GM18520 (cell line): ENCODE measurements around the gene SCLY.
"Not testable (repeated sequence)": the region's sequence is repeated elsewhere in the genome, so short reads cannot be mapped to it uniquely, and the experiment has no call there.

Experiments used
- ATAC-seq: cut with Tn5 transposase; IDR thresholded peaks from one replicate; pipeline ENCODE4 v1.9.1; 2021; ENCODE audit not compliant: unreplicated experiment

Gene SCLY

DNA sequence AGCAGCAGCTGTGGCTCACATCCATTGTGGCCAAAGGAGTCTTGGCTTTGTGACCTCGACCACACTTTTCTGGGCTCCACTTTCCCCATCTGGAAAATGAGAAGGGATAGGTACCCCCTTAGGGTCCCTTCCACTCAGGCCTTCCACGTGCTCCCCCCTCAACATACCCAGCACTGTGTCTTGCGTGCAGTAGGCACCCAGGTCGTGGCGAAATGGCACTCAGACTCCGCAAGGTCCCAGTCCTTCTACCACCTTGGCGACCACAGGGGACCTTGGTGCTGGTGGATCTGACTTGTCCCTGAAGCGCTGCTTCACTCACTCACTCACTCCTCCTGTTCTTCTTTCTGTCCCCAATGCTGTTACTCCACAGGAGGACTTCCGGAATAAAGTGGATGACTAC, 19.9 kb upstream of the SCLY start:
- ATAC-seq, result no peak

DNA sequence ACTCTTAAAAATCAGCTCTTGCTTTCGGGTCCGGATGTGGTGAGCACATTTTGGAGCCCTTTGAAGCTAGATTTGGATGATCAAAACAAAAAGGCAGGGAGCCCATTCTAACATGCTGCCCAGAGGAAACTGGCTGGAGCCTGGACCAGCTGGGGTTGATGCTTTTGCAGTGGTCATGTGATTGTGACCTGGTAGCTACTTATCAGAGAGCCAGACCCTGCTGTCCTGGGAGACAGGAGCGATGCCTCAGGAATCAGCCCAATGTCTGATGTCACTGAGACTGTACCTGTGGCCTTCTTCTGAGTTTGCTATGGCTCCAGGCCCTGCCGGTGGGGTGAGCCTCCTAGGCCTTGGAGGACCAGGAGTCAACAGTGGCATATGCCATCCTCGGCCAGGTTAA, 18.7 kb upstream of the SCLY start:
- ATAC-seq, result no peak

DNA sequence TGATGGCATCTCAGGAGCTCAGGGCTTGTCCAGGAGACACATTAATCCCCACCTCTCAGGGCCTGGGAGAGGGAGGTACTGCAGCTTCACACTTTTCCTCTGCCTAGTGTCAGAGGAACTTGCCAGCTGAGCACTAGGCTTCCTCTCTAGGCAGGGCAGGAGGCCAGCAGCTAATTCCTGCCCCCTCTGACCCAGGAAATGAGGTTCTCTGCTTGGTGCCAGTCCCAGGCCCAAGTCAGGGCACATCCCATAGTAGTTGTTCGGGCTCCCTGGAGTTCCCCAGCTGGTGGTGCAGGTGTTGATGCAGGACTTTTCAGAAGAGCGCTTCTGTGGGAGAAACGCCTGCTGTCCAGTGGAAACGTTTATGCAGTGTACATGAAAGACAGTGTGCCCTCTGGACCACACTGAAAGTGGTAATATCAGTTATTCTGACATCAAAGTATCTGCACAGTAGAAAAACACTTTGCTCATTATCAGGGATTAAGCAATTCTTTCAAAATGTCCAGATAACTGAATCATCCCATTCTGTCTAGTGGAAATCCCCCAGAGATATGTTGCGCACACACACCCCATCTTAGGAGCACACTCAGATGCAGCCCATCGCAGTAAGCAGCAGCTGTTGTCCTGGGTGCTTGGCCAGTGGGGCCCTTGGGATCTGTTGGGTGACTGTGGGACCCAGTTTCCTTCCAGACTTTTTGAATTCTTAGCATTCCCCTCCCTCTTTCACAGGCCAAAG, 17.8 kb upstream of the SCLY start:
- no peak for ATAC-seq

DNA sequence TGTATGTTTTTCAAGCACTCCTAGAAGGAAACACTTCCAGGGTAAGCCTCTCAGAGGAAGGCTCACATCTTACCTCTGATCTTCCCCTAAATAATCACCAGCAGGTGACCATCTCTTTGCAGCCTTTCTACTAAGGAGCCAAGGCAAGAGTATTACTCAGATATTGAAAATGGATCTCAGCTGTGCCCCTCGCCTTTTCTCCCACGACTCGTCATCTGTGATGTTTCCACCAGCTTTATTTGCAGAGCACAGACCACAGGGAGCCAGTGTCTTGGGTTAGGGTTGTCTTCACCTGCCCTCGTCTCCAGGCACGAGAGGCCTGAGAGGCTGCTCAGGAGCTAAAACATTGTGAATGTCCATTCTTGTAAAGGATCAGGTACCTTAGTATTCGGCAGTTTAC, 16.9 kb upstream of the SCLY start:
- no peak for ATAC-seq

DNA sequence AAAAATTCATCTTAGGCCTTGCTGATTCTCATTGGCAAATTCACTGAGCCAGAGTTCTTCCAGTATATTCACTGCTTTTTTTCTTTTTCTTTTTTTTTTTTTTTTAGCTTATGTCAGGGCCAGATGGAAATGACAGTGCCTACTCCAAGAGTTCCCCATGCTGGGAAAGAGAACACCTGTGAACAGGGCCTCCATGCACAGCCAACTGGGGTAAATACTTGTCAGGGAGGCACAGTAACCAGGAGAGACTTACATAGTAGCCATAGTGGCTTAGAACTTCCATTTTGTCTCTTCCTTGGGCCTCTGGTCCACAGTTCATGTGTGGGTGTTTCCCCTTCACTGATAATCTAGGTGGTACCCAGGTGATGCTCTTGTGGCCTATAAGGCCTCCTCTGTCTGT, 15.2 kb upstream of the SCLY start:
- no peak for ATAC-seq

DNA sequence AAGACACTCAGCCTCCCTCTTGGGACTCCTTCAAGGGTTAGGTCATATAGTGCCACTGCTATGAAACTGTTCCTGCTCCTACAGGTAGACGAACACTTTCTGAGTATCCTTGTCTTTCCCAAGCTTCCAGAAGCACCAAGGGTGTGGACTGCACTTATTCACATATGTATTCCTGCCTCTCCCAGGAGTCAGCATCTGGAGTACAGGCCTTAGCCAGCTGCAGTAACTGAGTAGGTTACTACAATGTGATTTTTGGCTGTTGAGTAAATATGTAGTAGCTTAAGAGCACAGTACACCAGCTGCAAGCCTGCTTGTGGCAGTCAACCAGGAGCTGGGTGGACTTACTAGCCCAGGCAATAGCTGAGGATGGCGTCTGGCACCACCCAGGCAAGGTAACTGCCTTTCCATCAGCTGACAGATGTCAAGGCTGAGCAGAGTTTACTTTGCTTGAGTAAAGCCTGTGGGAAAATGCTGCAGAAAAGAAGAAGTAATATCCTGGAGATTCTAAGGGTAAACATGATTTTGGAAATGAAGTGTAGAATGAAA, 14.0 kb upstream of the SCLY start:
- ATAC-seq, result no peak

DNA sequence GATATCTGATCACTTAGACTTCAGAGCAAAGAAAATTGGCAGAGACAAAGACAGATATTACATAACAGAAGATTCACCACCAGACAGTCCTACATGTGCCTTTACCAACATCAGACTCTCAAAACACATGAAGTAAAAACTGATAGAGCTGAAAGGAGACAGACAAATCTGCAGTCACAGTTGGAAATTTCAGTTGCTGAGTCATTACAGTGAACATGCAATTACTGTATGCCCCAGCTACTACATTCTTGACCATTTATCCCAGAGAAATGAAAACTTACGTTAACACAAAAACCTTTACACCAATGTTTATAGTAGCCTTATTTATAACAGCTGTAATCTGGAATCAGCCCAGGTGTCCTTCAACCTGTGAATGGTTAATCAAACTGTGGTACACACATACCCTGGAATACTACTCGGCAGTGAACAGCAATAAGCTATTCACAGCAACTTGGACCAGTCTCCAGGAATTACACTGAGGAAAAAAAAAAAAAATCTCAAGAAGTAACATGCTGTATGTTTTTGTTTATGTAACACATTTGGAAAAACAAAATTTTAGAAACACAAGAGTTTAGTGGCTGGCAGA, 7.5 kb upstream of the SCLY start:
- ATAC-seq, result no peak

DNA sequence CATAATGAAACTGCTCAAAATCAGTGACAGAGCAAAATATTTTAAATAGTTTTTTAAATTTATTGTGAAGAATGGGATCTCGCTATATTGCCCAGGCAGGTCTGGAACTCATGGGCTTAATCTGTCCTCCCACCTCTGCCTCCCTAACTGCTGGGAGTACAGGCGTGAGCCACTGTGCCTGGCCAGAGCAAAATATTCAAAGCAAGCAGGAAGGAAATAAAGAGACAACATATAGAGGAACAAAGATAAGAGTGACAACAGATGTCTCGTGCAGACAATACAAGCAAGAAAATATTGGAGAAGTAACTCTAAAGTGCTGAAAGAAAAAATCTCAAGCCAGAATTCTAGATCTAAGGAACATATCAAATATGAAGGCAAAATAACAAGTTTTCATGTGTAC, 5.0 kb upstream of the SCLY start:
- ATAC-seq, result no peak

DNA sequence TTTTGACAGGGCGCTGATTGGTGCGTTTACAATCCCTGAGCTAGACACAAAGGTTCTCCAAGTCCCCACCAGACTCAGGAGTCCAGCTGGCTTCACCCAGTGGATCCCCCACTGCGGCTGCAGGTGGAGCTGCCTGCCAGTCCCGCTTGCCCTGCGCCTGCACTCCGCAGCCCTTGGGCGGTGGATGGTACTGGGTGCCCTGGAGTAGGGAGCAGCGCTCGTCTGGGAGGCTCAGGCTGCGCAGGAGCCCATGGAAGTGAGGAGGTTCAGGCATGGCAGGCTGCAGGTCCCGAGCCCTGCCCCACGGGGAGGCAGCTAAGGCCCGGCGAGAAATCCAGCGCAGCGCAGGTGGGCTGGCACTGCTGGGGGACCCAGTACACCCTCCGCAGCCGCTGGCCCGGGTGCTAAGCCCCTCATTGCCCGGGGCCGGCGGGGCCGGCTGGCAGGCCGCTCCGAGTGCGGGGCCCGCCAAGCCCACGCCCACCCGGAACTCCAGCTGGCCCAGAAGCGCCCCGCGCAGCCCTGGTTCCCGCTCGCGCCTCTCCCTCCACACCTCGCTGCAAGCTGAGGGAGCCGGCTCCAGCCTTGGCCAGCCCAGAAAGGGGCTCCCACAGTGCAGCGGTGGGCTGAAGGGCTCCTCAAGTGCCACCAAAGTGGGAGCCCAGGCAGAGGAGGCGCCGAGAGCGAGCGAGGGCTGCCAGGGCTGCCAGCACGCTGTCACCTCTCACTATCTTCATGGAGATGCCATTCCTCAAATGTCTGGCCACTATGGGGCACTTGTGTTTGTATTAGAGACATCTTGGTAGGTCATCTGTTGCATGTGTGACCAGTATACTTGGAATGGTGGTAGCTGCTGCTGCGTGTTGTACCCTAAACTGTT, 2.9 kb upstream of the SCLY start:
- not testable (repeated sequence) for ATAC-seq

DNA sequence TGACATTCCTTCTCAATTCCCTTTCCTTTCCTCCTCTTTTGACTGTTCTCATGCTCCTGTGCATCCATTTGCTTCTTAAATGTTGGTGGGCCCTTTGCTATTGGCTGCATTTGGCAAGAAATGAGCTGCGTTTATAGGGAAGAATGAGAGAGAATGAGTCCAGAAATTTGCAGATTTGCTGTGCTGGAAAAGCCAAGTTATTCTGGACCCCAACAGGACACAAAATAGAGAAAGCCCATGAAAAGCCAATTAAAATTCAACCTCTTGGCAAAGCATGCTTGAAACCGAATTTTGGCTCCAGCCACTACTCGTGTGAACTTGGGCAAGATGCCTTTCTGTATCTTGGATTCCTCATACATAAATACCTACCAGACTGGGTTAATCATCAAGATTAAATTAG, 1.3 kb upstream of the SCLY start:
- ATAC-seq, result no peak

DNA sequence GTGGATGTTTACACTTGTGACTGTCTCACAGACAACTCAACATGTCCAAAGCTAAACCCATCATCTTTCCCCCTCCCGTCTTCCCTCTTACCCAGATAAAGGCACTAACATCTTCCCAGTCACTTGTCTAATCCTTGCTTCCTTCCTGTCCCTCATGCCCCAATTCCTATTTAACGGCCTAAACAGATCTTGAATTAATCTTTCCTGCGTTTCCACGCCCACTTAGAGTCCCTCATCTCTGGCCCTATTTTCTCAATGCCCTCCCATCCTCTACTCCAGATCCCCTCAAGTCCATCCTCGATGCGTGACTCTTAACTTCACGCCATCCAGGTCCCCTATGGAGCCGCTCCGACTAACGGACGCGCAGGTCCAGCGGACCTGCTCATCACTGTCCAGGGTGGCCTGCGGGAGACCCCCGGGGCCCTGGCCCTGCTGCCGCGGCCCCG, 682 bp upstream of the SCLY start:
- ATAC-seq, result no peak

DNA sequence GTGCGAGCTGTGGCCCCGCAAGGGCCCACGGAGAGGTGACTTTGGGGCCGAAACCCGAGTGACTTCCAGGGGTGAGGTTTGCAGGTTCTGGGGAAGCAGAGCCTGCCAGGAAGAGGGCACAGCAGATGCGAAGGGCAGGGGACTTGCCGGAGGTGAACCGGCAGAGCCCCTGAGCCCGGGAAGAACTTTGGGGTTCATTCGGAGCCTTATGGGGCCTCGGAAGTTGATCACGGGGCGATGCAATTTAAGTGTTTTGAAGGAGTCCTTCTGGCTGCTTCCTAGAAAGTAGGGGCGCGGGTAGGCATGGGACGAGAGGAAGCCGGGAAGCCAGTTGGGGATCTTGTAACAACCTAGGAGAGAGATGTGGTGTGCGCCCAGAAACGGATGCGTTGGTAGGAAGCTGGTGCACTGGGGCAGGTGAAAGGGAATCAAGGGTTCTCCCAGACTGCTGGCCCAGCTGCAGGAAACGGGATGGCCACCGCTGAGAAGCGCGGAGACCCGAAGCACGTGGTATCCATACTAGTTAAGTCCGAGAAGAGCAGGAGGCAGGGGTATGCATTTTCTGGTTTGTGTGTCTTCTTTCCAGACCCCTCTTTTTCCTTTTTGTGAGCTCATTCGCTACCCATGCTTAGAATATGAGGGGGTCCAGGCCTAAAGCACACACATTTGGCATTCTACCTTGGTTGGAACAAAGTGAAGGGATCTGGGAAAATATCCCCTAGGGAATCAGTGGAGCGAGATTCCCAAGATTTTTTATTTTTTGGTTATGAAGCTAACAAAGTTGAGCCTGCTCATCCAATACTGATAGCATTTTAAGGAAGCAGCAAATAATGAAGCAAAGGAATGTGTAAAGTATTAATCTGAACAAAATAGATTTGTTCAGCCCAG, 758 bp downstream of the SCLY start:
- no peak for ATAC-seq

DNA sequence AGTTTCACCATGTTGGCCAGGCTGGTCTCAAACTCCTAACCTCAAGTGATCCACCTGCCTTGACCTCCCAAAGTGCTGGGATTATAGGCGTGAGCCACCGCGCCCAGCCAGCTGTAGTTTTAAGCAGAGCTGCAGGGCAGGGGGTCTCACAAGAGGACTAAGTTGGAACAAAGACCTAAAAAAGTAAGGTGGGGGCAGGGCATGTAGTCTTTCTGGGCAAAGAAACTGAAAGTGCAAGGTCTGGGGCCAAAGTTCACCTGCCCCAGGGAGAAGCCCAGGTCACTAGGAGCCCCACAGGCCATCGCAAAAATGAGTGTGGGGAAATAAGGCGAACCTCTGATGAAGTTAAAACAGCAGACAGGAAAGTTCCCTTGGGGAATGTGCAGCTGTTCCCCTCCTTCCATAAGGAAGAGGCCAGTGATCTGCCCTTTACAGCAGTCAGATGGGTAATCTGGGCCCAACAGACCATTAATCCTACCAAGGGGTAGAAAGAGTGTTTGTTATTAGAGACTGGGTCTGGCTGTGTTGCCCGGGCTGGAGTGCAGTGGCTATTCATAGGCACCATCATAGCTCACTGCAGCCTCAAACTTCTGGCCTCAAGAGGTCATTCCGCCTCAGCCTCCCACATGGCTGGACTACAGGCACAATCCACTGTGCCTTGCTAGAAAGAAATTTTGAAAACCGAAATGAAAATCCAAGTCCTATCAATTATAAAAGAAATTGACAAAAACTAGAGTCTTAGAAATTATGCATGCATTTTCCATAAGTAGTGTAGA, 2.8 kb downstream of the SCLY start:
- ATAC-seq, result no peak

DNA sequence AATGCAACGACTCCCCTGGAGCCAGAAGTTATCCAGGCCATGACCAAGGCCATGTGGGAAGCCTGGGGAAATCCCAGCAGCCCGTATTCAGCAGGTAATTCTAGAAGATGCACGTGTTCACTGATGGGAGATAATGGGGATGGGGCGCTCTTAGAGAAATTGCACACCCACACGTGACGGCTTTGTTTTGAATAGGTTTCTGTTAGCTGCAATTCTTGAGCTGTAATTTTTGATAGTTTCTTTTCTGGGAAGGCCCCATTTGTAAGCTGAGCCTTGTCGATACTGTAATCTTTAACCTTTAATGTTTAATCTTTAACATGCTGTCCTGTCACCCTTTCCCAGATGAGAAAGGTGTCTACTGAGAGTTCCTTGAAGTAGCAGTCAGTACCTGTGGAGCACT, 3.6 kb downstream of the SCLY start:
- ATAC-seq, result no peak

DNA sequence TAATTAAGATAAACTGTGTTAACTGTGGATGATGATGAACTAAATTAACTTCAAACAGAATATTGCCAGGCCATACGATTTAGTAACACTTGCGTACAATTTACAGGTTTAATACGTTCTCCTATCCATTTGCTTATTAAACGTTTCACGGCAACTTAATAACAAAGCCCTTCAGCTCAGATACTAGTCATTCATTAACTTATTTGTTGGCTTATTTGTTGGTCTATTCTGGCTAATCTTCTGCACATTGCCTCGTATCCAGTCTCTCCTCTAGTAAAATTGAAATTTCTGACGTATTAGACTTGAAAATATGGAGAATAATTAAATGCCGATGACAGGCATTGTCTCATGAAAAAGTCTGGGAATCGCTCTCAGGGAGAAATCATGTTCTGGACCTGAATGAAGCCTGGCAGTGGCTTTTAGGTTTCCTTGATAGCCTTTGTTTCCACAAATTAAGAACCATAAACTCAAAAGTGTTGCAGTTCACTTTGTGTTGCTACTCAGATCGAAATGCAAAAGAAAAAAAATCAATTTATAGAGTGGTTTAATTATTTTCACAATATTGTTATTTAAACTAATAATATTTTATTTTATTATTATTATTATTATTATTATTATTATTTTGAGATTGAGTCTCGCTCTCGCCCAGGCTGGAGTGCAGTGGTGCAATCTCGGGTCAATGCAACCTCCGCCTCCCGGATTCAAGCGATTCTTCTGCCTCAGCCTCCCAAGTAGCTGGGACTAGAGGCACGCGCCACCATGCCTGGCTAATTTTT, 4.5 kb downstream of the SCLY start:
- ATAC-seq, result no peak

DNA sequence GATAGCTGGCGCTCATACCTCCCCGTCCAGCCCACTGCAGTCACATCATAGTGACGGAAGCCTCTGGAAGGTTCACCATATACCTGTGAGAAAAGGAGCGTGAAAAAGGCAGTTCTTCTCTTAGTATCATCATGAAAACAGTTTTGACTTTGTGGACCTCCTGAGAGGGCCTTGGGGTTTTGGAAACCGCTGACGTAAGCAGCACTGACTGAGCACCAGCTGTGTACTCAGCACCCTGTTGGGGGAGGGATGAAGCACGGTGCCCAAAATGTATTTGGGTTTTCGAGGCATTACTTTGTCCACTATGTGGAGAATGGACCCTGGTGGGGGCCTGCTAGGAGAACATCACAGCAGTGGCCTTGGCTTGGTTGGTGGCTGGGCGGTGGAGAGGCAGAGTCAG, 5.4 kb downstream of the SCLY start:
- no peak for ATAC-seq

DNA sequence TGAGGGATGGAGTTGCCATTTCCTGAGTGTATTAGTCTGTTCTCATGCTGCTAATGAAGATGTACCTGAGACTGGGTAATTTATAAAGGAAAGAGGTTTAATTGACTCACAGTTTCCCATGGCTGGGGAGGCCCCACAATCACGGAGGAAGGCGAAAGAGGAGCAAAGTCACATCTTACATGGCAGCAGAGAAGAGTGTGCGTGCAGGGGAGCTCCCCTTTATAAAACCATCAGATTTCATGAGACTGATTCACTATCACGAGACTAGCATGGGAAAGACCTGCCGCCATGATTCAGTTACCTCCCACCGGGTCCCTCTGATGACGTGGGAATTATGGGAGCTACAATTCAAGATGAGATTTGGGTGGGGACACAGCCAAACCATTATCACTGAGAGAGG, 5.9 kb downstream of the SCLY start:
- ATAC-seq, result not testable (repeated sequence)

DNA sequence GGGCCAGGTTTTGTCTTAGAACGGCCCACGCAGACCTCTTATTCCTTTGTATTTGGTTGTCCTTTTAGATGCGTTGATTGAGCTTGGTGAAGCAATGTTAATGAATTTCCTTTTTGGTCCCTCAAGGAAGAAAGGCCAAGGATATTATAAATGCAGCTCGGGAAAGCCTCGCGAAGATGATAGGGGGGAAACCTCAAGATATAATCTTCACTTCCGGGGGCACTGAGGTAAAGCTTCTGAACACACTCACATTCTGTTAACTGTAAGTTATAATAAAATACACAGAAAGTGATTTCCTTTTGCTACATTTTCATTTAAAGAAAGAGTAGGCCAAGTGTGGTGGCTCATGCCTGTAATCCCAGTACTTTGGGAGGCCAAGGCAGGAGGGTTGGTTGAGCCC, 7.1 kb downstream of the SCLY start:
- no peak for ATAC-seq

DNA sequence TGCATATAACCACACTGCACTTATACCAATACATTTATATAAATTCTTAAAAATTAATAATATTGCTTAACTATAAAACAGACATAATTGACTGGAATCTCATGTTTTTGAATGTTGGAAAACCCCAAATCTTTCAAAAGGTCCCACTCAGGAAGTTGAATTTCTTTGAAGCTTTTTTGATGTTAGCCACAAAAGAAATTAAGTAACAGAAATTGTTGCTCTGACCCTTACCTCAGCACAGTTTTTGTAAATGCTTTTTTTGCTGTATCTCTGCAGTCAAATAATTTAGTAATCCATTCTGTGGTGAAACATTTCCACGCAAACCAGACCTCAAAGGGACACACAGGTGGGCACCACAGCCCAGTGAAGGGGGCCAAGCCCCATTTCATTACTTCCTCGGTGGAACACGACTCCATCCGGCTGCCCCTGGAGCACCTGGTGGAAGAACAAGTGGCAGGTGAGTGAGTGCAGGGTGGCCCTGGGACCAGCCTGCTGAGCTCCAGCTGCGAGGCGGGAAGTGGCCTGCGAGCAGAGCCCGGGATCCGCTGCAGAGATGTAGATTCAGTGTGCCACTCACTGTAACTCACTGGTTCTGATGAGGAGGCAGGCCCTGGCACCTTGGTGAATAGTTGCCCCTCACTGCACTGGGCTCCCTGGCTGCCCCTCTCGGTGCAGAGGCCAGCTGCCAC, 8.4 kb downstream of the SCLY start:
- no peak for ATAC-seq
